Fibroblast of peridontal ligament (primary cell): Measurements from ENCODE around the gene NCAM1.

ENCODE experiments used
- DNase-seq: peaks from one replicate; pipeline ENCODE4 v3.0.0-alpha.2; 2010; ENCODE audit errors: extremely low read depth

The NCAM1 gene

DNA sequence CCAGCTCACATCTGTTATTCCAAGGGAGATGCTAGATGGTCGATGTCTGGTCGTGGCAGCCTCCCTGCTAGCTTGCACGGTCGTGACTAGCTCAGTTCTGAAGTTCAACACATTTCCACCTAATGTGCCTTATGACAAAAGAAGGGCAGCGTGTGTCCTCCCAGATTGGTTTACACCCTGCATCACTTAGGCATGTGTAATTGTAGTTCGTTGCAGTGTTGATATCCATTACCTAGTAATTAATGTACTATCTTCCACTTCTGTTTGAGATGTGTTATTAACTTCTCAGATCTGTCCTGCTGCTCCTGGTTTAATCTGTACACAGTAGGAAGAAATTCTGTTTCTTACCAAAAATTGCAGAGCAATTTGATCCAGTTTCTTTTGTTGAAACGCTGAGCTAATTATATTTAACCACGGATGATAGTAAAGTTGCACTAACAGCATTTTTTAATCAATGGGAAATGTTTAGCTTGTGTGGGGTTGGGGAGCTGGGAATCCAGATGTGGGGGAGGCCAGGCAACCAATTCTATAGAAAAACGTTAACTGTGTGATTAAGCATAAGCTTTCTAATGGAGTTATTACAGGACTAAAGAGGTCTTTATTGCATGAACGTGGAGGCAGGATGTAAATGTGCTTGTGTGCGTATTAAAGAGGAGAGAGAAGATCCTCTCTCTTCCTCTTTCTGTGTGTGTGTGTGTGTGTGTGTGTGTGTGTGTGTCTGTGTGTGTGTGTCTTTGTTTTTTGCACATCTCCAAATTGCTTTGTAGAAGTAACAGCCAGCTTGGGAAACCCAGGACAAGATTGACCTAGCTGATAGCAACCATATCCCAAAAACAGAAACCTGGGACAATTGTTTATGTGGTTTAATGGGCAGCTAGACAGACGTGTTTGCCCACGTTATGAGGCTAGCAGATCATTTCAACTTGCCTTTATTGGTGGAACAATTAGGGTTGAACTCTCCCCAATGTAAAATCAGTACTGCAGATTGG, 207.4 kb downstream of the NCAM1 start:
- no peak for DNase-seq

DNA sequence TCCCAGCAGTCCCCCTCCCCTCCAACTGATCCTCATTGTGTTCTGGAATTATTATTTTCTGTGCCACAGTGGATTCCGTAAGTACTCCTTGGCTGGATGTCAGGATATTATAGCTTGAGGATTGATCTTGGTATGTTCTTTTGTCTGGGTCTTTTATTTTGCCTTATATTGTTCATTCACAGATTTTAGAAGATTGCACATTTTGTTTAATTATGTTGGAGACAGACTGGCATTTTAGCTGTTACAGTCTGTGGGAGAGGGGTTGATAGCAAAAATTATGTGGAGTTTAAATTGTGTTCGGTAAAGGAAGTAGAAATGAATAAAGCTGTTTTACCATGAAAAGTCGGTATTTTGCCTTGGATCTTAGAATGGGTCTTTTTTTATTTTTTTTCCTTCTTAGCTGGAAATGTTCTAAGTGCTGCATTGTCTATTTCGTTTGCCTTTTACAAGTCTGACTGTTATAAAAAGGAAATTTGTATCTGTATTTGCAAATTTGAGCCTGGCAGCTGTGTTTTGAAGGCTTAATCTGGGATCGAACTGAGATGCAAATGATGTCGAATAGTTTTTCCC, 211.2 kb downstream of the NCAM1 start:
- no peak for DNase-seq

DNA sequence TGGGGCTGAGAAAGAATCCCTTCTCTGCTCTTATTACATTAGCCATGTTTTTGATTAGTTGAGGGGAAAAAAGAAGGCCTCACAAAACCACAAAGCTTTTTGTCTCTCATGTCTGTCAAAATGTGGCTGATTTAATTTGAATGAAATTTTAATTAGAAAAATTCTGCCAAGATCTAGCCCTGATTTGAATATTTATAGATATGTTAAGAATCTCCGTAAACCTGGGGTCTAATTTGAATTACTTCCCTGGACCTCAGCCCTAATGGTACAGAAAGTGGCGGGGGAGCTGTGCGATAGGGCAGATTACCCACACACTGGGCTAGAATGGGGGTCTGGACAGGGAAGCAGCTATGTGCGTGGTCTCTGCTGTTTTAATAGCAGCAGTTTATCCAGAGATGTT, 211.9 kb downstream of the NCAM1 start:
- no peak for DNase-seq

DNA sequence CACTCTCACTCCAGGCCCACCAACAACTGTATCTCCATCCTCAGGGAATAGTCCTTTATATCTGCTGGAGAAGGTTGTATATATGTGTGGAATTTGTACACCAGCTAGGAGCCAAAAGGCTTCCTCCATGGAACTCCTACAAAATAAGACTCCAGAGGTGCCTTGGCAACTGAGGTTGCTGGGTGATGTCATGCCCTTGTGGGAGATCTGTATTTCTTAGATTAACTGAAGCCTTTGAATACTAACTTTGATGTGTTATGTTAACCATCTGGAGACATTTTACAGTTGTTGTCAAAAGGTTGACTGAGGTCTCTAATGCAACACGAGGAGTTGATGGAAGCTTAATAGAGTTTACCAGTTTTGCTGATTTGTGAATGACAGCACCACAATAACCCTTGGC, 213.7 kb downstream of the NCAM1 start:
- peak; percentile 59 for DNase-seq

DNA sequence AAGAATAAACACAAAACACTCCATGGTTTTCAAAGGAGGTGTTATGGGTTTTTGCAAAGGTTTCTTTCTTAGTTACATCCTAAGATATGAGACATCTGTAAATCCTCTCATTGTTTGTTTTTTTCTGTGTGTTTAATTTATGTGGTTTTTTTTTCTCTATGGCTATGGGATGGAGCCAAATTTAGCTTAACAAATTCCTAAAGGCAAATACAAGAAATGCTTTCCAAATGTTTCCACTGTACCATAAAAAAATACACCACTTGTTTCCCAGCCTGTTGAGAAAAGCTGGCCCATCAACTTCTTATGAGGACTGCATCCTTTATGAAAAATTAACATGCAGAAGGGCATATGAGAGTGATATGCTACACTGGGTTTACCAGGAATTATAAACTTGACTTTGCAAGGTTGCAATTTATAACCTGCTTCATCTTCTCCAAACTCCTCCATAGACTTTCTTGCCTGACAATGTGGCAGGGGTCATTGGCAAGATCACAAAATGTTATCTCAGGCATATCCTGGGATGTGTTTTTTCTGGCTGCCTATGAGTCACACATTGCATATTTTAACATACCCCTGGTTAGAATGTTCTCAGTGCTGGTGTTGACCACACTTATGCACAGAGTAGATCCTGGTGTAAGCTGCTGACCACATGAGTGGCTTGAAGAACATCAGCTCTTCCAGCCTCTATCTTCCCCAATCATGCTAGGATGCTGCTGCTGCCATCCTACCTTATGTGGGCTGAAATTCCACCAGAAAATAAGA, 215.6 kb downstream of the NCAM1 start:
- DNase-seq: peak; percentile 97

DNA sequence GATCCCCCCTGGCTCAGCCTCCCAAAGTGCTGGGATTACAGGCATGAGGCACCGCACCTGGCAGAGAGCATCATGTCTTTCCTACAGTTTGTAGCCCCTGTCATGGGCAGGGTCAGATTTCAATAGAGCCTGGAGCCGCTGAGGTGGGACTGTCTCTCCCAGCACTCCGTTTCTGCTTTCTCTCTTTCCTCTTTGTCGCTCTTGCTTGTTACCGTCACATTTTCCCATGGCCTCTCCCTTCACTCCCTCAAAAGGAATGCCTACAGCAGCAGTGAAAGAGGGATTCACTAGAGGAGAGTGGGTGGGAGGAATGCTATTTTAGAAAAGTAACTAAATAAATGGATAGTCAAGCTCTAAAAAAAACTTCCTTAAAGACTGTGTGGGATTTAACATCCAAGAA, 216.5 kb downstream of the NCAM1 start:
- no peak for DNase-seq

DNA sequence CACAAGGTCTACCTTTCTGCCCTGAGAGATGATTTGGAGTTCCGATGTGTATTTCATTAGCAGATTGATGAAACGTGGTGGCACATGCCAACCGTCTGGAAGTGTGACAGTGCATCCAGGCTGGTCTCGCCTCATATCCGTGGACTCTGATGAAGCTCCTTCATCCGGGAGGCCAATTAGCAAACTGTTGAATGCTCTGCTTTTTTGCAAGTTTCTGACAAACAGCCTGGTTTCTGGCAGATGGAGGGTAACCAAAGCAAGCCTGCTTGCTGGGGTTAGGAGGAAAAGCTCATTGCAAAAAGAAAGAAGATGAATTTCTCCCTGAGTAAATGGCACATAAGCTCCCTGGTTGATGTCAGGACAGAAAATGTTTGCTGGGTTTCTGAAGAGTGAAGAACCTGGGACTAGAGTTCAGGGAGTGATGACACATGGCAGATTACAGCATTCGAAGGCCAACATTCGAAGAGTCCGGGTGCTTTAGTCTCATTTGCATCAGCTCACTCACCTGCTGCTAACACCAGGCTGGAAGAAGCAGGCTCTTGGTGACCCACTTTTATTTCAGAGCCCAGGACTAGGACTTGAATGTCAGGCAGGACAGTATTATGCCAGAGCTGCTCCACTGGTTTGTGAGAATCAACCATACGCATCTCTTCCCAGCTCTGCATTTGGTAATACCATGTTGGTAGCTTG, 217.3 kb downstream of the NCAM1 start:
- DNase-seq: no peak

DNA sequence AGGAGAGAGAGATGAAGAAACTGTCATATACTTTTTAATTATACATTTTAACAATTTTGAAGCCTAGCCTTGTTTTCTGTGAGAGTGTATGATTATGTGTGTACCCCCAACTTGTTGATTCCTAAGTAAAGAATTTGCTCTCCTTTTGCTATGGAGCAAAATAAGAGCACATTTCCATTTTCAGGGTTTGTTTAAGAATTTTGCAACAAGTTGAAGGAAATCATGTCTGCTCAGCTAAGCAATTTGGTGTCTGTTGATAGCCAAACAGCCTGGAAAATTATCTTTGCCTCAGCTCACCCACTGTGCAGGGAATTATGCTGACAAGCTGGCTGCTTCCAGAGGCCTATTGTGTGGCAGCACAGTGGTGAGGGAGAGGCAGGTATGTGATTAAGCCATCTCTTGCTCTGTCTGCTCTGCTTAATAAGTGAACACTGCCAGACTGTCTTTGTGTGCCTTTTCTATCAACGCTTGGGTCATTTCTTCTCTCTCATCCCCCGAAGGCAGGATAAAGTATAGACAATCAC, 218.0 kb downstream of the NCAM1 start:
- no peak for DNase-seq

DNA sequence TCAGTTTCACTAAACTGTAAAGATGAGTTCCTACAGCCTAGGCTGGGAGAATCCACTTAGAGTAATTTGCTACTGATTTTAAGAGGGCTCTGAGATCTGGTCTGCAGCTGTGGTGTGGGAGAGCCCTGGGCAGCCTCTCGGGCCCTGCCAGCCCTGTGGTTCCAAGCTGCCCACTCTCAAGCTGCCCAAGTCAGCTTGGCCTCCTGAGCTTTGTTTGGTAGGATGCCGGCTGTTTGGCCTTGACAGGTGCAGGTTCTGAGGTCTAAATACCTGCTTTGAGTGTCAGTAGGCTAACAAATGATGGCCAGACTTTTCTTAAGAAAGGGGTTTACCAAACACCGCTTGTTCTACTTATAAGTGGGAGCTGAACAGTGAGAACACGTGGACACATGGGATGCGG, 219.9 kb downstream of the NCAM1 start:
- DNase-seq: no peak

DNA sequence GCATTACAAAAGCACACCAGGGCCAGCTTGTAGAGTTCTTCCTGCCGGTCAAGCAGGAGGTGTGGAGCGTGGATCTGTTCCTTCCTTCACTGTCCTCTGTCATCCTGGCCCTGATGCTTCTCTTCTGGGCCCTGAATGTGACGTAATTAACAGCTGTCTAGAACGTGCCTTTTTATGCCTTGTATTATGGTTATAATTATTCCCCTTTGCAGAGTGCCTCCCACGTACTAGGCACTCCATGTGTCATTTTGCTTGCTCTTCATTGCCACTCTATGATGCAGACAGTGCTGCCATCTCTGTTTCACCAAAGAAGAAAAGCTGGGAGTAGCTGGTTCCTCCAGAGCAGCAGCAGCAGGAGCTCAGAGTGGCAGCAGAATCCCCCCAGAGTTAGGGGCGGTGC, 221.1 kb downstream of the NCAM1 start:
- no peak for DNase-seq

DNA sequence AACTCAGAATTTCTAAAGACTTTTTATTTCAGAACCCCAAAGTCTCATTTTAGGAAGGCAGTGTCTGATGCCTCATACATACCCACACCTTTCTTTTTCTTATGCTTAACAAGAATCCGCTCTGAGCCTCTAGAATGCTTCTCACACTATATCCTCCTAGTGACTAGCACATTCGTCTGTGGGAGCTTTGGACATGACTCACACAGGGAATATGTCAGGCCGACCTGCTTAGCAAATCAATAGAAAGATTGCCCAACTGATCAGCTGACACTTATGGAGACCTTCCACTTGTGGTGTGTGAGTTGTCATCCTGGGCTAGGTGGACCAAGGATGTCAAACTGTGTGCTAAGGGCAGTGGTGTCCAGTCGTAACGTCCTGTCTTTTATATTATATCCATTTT, 223.3 kb downstream of the NCAM1 start:
- peak; percentile 95 for DNase-seq

DNA sequence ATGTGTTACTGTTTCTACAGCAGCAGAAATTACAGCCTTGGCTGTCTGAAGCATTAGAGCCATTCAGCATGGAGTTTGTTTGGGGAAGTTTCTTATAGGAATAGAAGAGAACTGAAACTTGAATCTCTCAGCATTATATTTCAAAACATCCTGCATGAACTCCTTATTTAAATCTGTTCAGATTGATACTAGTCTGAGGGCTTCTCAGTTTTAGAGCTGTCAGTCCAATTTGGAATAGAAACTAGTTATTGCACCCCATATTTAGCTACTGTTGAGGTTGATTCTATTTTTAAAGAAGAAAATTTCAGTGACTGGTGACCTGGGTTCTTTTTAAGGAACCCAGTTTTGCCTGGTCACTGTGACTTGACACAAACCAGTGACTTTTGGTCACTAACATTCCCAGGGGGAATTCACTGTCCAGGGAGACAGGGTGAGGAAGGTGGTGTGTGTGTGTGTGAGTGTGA, 227.2 kb downstream of the NCAM1 start:
- peak; percentile 33 for DNase-seq

DNA sequence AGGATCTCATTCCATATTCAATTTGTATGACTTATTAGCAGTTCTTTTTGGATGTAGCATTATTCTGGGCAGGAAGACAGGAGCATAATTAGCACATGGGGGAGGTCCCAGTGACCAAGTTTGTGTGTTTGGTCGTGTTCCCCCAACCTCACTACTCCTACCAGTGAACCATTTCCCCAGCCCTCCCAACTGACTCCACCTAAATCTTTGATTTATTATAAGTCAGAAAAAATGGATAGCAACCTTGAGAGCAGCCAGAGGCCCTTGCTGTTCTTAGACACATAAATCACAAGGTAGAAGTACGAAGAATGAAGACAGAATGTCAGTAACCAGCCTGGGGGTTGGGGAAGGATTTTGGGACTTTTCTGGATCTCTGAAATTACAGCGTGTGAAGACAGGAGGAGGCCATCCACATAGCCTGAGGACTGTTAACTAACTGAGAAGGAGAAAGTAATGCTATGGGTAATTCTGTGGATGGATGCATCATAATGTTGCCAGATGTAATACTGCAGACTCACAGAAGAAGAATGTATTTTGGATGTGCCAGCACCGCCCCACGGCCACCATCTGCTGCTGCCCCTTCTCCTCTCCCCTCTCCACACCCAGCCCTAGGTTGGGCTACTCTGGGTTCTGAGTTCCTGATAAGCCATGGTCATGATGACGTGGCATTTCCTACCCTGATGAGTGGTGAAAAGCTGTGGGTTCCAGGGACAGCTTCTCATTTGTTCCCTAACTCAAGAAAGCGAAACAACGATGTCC, 228.9 kb downstream of the NCAM1 start:
- DNase-seq: peak; percentile 98

DNA sequence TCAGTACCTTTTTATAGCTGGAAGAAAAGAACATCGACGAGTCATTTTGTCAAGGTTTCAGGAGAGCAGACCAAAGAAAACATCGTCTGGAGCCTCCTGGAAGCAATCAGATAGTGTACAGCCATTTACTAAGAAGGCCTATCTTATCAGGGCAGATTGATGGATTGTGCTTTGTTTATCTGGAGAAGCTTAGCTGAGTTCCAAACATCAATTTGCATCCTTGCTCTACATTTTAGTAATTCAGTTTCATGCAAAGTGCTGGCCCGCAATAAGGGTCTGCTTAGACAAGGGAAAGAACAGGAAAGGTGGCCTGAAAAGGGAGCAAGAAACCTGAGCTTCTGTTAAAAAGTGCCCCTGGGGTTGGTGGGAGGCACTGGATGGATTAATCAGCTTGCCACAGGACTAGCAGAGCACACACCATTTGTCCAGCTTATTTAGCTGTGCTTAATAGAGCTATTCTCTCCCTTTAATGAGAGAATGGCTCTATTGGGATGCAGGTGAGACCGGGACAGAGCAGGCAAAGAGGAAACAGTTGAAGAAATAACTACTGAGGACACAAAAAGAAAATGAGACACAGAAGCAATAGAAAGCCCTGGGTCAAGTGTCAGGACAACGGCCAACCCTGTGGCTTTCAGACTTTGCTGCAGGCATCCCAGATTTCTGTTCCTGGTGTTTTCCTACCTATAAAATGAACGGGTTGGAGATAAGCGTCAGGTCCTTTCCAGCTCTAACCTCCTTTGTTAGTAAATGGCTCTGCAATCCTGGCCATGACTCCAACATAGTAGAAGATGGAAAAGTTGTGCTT, 231.1 kb downstream of the NCAM1 start:
- no peak for DNase-seq

DNA sequence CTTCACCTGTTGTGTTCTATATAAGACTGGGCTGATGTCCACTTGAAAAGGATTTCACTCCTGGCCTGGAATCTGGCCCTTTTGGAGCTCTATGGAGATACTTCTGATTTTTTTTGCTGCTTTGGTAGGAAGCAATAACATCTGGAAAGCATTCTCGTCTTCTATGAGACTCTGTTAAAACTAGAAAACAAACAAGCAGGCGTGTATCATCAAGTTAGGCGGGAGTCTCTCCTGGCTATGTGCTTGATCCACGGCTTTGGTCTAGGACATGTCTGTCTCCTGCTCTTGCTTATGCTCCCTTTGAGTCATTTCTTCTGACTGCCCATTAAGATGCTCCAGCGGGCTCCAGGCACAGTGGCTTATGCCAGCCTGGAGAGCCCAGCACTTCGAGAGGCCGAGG, 231.8 kb downstream of the NCAM1 start:
- peak; percentile 51 for DNase-seq

DNA sequence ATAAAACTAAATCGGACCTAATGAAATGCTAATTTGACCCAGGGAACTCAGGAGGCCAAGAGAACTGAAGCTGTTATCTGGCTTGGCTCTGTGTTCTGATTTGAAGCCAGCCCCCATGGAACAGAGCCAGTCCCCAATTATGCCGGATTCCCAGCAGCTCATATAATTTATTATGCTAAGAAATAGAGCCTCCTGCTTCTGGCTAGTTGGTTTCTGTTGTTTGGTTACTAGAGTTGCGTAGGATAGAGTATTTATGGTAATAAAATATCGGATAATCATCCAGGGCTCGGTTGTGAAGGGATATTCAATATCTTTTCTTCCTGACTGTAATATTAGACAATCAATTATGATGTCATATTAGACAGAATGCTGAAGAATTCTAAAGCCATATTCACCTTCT, 232.7 kb downstream of the NCAM1 start:
- peak; percentile 35 for DNase-seq

DNA sequence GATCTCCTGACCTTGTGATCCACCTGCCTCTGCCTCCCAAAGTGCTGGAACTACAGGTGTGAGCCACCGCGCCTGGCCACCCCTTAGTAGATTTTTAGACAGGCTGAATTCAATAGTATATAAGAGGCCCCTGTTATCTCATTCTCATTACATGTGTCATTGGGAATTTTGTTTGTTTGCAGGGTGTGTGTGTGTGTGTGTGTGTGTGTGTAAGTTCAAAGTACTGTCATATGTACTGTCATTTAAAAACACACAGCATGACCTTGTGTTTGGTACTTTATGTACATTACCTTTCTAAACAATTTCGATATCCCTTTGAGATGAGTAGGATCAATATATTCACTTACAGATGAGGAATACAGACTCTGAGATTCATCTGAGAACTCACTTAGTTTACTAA, 234.5 kb downstream of the NCAM1 start:
- DNase-seq: no peak

DNA sequence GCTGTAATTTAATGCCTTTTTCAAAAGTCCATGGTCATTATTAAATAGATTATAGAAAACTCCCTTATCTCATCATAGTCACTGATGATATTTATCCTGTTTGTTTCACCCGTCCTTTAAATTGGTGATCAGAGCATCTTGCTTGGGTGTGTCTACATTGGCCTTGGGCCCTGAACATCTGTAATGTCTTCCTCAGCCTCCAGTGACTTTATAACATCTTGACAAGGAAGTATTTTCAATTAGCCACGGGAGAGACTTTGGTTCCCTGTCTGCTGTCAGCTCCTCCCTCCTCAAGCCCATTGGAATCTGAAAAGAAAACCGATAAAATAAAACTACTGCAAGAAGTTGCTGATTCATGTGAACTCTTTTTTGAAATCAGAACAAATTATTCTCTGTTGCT, 236.2 kb downstream of the NCAM1 start:
- DNase-seq: no peak

DNA sequence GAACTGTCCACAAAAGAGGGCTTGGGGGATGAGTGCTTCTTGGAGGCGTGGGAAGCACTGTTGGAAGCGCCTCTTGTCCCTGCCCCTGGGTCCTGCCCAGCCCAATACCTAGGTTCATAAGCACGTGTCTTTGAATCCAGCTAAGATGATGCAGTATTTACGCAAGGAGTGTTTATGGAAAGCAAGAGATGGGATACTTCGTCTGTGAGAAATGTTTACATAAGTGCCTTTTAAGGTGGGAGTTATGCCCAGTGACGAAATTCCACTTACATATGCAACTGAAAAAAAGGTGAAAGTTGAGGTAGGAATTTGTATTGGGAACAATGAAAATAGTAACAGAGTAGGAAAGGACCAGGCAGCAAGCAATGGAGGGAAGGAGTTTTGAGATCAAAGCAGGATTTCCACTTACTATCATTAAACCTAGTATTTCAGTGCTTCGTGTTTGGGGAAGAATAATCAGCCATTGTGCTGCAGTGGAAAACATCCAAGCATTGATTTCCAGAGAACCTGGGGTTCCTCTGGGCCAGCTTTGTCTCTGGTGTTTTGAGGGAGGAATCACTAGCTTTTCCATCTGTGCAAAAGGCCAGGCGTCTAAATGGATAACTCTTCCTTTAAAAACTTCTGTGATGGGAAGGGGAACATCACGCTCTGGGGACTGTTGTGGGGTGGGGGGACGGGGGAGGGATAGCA, 237.9 kb downstream of the NCAM1 start:
- no peak for DNase-seq
